Measurements from ENCODE around the gene RFK.
A peak's percentile ranks its signal among the peaks of the same experiment; 100 is the strongest.
"Not testable (repeated sequence)": the region's sequence is repeated elsewhere in the genome, so short reads cannot be mapped to it uniquely, and the experiment has no call there.

Gene RFK

GRCh38 chr9:76394195-76394959 is at the start of gene RFK:
RFK (minus strand) TSS chr9:76394426; CDS start chr9:76394171, 255 bp downstream.
- DNase-seq (ENCODE audit: extremely low read depth, low read depth), result peak; percentile 47
- H3K4me3 ChIP-seq (replicated peaks; ENCODE audit: low read depth, low read length), result peak within 1 kb of the TSS; percentile 75
- peak; percentile 15 for TF ChIP-seq CTCF (IDR thresholded peaks at IDR 0.05; ENCODE audit: low read depth, low read length, missing control alignments)

- TF ChIP-seq CTCF (IDR thresholded peaks at IDR 0.05; ENCODE audit: low read depth, low read length, missing control alignments), result no peak
- H3K4me3 ChIP-seq (replicated peaks; ENCODE audit: low read depth, low read length), result no peak overlapping the region
These were observed 49.7 kb upstream of the RFK start for GRCh38 chr9:76443887-76444286.

GRCh38 chr9:76441551-76442322 is 47.5 kb upstream of the RFK start:
- no peak for DNase-seq (ENCODE audit: extremely low read depth, low read depth)
- H3K4me3 ChIP-seq (replicated peaks; ENCODE audit: low read depth, low read length), result no peak overlapping the region
- TF ChIP-seq CTCF (IDR thresholded peaks at IDR 0.05; ENCODE audit: low read depth, low read length, missing control alignments), result no peak

More at GRCh38 chr9:76443887-76444286, 49.7 kb upstream of the RFK start:
- no peak for DNase-seq (ENCODE audit: extremely low read depth, low read depth)

GRCh38 chr9:76438841-76439588 is 44.8 kb upstream of the RFK start:
- no peak overlapping the region for H3K4me3 ChIP-seq (replicated peaks; ENCODE audit: low read depth, low read length)
- DNase-seq (ENCODE audit: extremely low read depth, low read depth), result no peak
- TF ChIP-seq CTCF (IDR thresholded peaks at IDR 0.05; ENCODE audit: low read depth, low read length, missing control alignments), result no peak

GRCh38 chr9:76437017-76437699 is 42.9 kb upstream of the RFK start:
- DNase-seq (ENCODE audit: extremely low read depth, low read depth); H3K4me3 ChIP-seq (replicated peaks; ENCODE audit: low read depth, low read length): not testable (repeated sequence)

GRCh38 chr9:76434897-76435296 is 40.7 kb upstream of the RFK start:
- DNase-seq (ENCODE audit: extremely low read depth, low read depth), result not testable (repeated sequence)

GRCh38 chr9:76433836-76434235 is 39.6 kb upstream of the RFK start:
- H3K4me3 ChIP-seq (replicated peaks; ENCODE audit: low read depth, low read length), result no peak overlapping the region
- TF ChIP-seq CTCF (IDR thresholded peaks at IDR 0.05; ENCODE audit: low read depth, low read length, missing control alignments), result no peak
- DNase-seq (ENCODE audit: extremely low read depth, low read depth), result no peak

More at GRCh38 chr9:76434897-76435296, 40.7 kb upstream of the RFK start:
- not testable (repeated sequence) for H3K4me3 ChIP-seq (replicated peaks; ENCODE audit: low read depth, low read length)
